ENCODE measurements around the gene LCA5L. TPM values are rescaled to one million over a fixed set of nuclear protein-coding genes. Genes with fewer than 3 reads are reported as not detected.

Gene LCA5L
- total RNA-seq, 1 donor from 2014 or later = 0.53 TPM

- TF ChIP-seq CTCF (IDR thresholded peaks at IDR 0.05; ENCODE audit: insufficient read depth, low read length, severe bottlenecking) = no peak
- FAIRE-seq (no peak), DNase-seq (ENCODE audit: low read depth) (no peak)
- H3K4me3 ChIP-seq (ENCODE audit: low read depth, low read length) = no peak overlapping the region
- H3K36me3 ChIP-seq (ENCODE audit: control insufficient read depth, insufficient read depth, low read length) = no peaks in the 10 kb centered on the region
- H3K27me3 ChIP-seq (ENCODE audit: control insufficient read depth, insufficient read depth, low read length) = no peaks in the 10 kb centered on the region
Measured at GRCh38 chr21:39480271-39480670, 34.7 kb upstream of the LCA5L start.

- DNase-seq (ENCODE audit: low read depth) (no peak), FAIRE-seq (no peak)
- Histone ChIP-seq H3K4me3 (ENCODE audit: low read depth, low read length) (no peak overlapping the region), H3K36me3 (ENCODE audit: control insufficient read depth, insufficient read depth, low read length) (no peaks in the 10 kb centered on the region), H3K27me3 (ENCODE audit: control insufficient read depth, insufficient read depth, low read length) (no peaks in the 10 kb centered on the region)
- TF ChIP-seq CTCF (IDR thresholded peaks at IDR 0.05; ENCODE audit: insufficient read depth, low read length, severe bottlenecking) = no peak
Measured at GRCh38 chr21:39479814-39480182, 34.2 kb upstream of the LCA5L start.

- DNase-seq (ENCODE audit: low read depth) = no peak
- Histone ChIP-seq H3K36me3 (ENCODE audit: control insufficient read depth, insufficient read depth, low read length) (no peaks in the 10 kb centered on the region), H3K27me3 (ENCODE audit: control insufficient read depth, insufficient read depth, low read length) (no peaks in the 10 kb centered on the region), H3K4me3 (ENCODE audit: low read depth, low read length) (no peak overlapping the region)
- TF ChIP-seq CTCF (IDR thresholded peaks at IDR 0.05; ENCODE audit: insufficient read depth, low read length, severe bottlenecking) = no peak
- FAIRE-seq = no peak
Measured at GRCh38 chr21:39479164-39479813, 33.7 kb upstream of the LCA5L start.

- DNase-seq (ENCODE audit: low read depth) (no peak), FAIRE-seq (no peak)
- Histone ChIP-seq H3K27me3 (ENCODE audit: control insufficient read depth, insufficient read depth, low read length) (no peaks in the 10 kb centered on the region), H3K36me3 (ENCODE audit: control insufficient read depth, insufficient read depth, low read length) (no peaks in the 10 kb centered on the region), H3K4me3 (ENCODE audit: low read depth, low read length) (no peak overlapping the region)
- no peak for TF ChIP-seq CTCF (IDR thresholded peaks at IDR 0.05; ENCODE audit: insufficient read depth, low read length, severe bottlenecking)
Measured at GRCh38 chr21:39474611-39475010, 29.0 kb upstream of the LCA5L start.

GRCh38 chr21:39472786-39473185, 27.2 kb upstream of the LCA5L start:
- FAIRE-seq (no peak), DNase-seq (ENCODE audit: low read depth) (no peak)
- no peaks in the 10 kb centered on the region for H3K36me3 ChIP-seq (ENCODE audit: control insufficient read depth, insufficient read depth, low read length)
- no peaks in the 10 kb centered on the region for H3K27me3 ChIP-seq (ENCODE audit: control insufficient read depth, insufficient read depth, low read length)
- TF ChIP-seq CTCF (IDR thresholded peaks at IDR 0.05; ENCODE audit: insufficient read depth, low read length, severe bottlenecking) = no peak
- H3K4me3 ChIP-seq (ENCODE audit: low read depth, low read length) = no peak overlapping the region

- FAIRE-seq = no peak
- no peak for TF ChIP-seq CTCF (IDR thresholded peaks at IDR 0.05; ENCODE audit: insufficient read depth, low read length, severe bottlenecking)
- DNase-seq (ENCODE audit: low read depth) = no peak
- Histone ChIP-seq H3K27me3 (ENCODE audit: control insufficient read depth, insufficient read depth, low read length) (no peaks in the 10 kb centered on the region), H3K4me3 (ENCODE audit: low read depth, low read length) (no peak overlapping the region), H3K36me3 (ENCODE audit: control insufficient read depth, insufficient read depth, low read length) (no peaks in the 10 kb centered on the region)
Measured at GRCh38 chr21:39471598-39471997, 26.0 kb upstream of the LCA5L start.

Measured in bronchial epithelial cell (primary cell).